Activated effector memory CD4-positive, alpha-beta T cell treated with Interleukin-2 at 50 U/mL for 16 hours (primary cell): ENCODE data around the gene SLC15A3.

Source experiments
- DNase-seq: peaks from one replicate; pipeline ENCODE4 v3.0.0-alpha.2; 2020

The SLC15A3 gene

GRCh38 chr11:60927061-60927592 is 24.8 kb downstream of the SLC15A3 start:
- DNase-seq, result no peak

GRCh38 chr11:60926500-60926899 is 25.5 kb downstream of the SLC15A3 start:
- no peak for DNase-seq

- DNase-seq, result no peak
Measured at GRCh38 chr11:60925868-60926267, 26.1 kb downstream of the SLC15A3 start.

GRCh38 chr11:60924906-60925853 is 26.8 kb downstream of the SLC15A3 start:
- no peak for DNase-seq

- no peak for DNase-seq
Measured at GRCh38 chr11:60924110-60924905, 27.7 kb downstream of the SLC15A3 start, which contains the start of gene TMEM132A. Gene TMEM132A, plus strand, starts transcription at chr11:60924460. Its CDS starts 174 bp downstream, at chr11:60924634.

- no peak for DNase-seq
Measured at GRCh38 chr11:60923800-60924109, 28.2 kb downstream of the SLC15A3 start.

- no peak for DNase-seq
Measured at GRCh38 chr11:60923326-60923725, 28.6 kb downstream of the SLC15A3 start.

GRCh38 chr11:60922906-60923305 is 29.1 kb downstream of the SLC15A3 start:
- no peak for DNase-seq

- DNase-seq, result no peak
Measured at GRCh38 chr11:60921777-60922335, 30.1 kb downstream of the SLC15A3 start.

- no peak for DNase-seq
Measured at GRCh38 chr11:60921259-60921658, 30.7 kb downstream of the SLC15A3 start.

- no peak for DNase-seq
Measured at GRCh38 chr11:60919956-60920355, 32.0 kb downstream of the SLC15A3 start.

GRCh38 chr11:60919320-60919719 is 32.7 kb downstream of the SLC15A3 start:
- no peak for DNase-seq

- DNase-seq, result no peak
Measured at GRCh38 chr11:60918939-60919265, 33.1 kb downstream of the SLC15A3 start.

- DNase-seq, result no peak
Measured at GRCh38 chr11:60918251-60918938, 33.6 kb downstream of the SLC15A3 start.

GRCh38 chr11:60917267-60917666 is 34.7 kb downstream of the SLC15A3 start:
- no peak for DNase-seq

- no peak for DNase-seq
Measured at GRCh38 chr11:60916669-60917206, 35.2 kb downstream of the SLC15A3 start.

GRCh38 chr11:60915248-60915914 is 36.6 kb downstream of the SLC15A3 start:
- peak; percentile 63 for DNase-seq

- DNase-seq, result peak; percentile 25
Measured at GRCh38 chr11:60914633-60915247, 37.2 kb downstream of the SLC15A3 start.

- DNase-seq, result peak; percentile 79
Measured at GRCh38 chr11:60913793-60914632, 38.0 kb downstream of the SLC15A3 start, which contains the start of gene TMEM109. Gene TMEM109, plus strand, starts transcription at chr11:60914158. Its CDS starts 5,536 bp downstream, at chr11:60919694.

GRCh38 chr11:60912851-60913528 is 39.0 kb downstream of the SLC15A3 start:
- no peak for DNase-seq
